Stimulated activated CD4-positive, alpha-beta T cell treated with anti-CD3 and anti-CD28 coated beads, Interleukin-4, amount 100 ng/mL, for 24 hours (primary cell): ENCODE results near the gene G6PD.
"Not testable (repeated sequence)": the region's sequence is repeated elsewhere in the genome, so short reads cannot be mapped to it uniquely, and the experiment has no call there.

Experiments used
- DNase-seq: peaks from one replicate; pipeline ENCODE4 v3.0.0-alpha.2; 2020

The G6PD gene

DNA sequence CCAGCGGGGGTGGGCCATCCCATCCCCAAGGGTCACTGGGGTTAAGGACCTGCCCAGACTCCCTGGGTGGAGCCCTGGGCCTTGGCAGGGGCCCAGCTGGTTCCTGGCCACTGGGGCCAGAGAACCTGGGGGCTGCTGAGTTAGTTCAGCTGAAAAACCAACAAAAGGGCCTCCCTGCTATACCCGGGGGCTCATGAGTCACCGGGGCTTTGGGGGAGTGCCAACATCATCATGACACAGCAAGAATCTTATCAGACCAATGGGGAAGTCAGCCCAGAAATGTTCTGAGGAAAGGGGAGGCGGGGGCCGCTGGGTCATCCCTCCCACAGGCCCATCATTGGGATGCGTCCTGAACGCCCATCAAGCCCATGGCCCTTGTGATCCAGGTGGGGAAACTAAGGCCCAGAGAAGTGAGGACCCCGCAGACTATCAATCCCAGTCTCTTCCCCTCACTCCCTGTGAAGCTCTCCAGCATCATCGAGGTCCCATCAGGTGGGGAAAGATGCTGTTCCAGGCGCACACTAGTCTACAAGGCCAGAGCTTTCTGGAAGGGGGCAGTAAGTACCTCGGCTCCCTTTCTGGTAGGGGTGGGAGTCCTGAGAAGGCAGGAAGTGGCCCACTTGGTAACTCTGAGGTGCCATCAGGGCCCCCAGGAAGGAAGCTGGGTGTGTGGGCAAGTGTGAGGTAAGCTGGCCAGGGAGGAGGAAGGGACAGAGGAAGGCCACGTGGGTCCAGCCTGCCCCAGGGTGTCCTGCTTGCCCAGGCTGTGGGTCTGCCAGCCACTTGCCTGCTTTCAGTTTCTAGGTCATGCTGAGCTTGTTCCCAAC lies 4.5 kb downstream of the G6PD start:
- peak; percentile 68 for DNase-seq

DNA sequence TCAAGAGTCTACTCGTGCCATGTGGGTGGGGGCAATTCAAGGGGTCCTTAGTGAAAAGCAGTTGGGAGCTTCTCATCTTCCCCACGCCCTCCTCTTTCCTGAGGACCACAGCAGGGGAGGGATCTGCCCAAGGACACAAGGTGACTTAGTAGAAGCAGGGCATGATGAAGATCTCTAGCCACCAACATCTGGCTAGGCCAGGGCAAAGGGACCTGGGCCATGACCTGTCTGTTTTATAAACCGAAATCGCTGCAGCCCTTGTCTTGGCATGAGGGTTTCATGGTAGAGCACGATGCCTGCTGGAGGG lies 5.1 kb downstream of the G6PD start:
- DNase-seq: no peak

DNA sequence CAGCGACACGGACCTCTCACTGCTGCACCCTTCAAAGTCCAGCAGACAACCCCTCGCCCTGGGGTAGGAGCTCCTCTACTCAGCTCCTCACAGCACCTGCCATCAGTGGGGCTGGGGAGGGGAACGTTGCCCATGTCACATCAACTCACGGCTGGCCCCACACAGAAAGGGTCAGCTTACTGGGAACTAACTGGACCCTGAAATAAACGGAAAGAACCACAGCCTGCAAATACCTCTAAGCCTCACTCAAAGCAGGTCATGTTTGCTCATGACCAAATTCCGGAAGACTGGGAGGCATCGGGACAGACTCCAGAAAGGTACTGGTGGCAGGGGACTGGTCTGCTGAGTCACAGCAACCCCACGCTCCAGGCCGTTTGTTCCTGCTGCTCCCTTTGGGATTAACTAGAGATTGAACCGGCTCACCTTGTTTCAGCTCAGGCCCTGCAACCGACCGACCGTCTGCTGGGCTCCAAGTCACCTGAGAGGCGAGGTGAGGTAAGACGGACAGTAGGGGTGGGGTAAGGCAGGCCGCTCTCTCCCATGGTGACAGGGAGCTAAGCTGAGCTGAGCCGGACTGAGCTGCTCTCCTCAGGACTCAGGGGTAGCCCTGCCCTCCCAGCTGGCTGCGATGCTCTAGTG lies 5.6 kb downstream of the G6PD start:
- no peak for DNase-seq

DNA sequence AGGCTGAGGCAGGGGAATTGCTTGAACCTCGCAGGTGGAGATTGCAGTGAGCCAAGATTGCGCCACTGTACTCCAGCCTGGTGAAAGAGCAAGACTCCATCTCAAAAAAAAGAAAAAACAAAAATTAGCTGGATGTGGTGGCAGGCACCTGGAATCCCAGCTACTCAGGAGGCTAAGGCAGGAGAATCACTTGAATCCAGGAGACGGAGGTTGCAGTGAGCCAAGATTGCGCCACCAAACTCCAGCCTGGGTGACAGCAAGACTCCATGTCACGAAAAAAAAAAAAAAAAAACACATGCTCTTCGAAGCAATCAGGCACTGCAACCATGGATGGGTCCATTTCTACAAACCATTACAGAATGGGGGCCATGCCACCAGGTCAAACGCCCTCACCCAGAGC lies 6.3 kb downstream of the G6PD start:
- DNase-seq: not testable (repeated sequence)

DNA sequence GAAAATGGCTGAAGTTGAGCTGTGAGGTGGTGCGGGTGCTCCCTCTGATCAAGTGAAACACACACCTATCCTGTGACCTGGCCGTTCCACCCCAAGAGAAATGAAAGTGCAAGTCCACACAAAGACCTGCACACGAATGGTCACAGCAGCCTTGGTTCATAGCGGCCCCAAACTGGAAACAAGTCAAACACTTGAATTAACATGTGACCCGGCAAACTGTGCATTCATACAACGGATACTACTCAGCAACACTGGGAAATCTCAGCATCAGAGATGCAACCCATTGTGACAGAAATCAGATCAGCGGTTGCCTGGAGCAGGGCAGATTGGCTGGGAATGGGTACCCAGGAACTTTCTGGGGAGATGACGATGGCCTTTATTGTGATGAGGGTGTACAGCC lies 7.6 kb downstream of the G6PD start:
- DNase-seq: no peak

DNA sequence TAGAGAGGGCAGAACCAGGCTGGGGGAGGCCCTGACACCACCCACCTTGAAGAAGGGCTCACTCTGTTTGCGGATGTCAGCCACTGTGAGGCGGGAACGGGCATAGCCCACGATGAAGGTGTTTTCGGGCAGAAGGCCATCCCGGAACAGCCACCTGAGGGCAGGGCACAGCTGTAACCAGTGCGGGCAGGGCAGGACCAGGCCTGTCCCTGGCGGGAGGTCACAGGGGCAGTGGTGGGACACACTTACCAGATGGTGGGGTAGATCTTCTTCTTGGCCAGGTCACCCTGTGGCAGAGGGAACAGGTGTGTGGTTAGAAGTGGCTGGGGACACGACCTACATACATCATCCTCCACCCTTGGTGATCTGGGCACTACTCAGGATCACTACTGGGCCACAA lies 10.8 kb downstream of the G6PD start:
- DNase-seq: no peak

DNA sequence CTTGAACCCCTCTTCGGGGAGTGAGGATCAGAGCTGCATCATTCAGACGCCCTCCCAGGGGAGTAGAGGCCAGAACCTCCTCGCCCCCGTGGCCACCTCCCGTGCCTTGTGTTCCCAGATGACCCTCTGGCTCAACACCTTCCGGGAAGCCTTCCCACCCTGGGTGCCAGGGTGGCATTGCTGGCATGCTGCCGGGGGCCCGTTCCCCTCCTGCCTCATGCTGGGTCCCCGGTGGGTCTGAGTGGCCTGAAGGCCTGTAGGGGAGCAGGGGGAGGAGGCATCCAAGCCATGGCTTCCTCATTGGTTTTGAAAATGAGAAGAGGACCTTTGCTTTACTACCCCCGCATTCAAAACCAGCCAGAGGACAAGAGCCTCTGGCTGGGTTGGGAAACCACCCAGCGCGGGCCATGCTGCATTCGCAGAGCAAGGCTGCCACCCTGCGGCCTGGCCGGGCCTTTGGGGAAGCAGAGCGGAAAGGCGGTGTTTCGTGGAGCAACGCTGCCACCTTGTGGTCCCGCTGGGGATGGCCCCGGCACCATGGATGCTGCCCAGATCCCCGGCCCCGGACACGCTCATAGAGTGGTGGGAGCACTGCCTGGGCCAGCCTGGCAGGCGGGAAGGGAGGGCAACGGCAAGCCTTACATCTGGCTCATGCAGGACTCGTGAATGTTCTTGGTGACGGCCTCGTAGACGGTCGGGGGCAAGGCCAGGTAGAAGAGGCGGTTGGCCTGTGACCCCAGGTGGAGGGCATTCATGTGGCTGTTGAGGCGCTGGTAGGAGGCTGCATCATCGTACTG lies 11.9 kb downstream of the G6PD start:
- peak; percentile 87 for DNase-seq

DNA sequence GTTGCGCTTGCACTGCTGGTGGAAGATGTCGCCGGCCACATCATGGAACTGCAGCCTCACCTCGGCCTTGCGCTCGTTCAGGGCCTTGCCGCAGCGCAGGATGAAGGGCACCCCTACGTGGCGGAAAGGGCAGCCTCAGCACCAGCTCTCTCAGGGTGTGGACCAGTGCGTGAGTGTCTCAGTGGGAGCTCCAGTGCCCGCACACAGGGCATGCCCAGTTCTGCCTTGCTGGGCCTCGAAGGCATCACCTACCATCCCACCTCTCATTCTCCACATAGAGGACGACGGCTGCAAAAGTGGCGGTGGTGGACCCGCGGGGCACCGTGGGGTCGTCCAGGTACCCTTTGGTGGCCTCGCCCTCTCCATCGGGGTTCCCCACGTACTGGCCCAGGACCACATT lies 14.0 kb downstream of the G6PD start:
- DNase-seq: no peak

DNA sequence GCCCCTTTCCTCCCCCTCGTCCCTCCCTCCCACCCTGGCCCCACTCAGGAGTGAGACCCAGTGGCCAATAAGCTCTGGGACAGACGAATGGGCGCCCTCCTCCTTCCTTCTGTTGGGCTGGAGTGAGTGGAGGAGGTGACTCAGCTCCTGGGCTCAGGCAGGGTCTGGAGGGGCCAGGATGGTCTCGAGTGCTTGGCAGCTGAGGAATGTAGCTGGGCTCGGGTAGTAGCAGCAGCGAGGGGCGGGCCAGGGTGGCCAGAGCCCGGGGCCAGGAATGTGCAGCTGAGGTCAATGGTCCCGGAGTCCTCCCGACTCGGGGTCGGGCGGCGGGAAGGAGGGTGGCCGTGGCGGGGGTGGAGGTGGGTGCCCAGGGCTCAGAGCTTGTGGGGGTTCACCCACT lies 15.0 kb downstream of the G6PD start:
- DNase-seq: no peak

DNA sequence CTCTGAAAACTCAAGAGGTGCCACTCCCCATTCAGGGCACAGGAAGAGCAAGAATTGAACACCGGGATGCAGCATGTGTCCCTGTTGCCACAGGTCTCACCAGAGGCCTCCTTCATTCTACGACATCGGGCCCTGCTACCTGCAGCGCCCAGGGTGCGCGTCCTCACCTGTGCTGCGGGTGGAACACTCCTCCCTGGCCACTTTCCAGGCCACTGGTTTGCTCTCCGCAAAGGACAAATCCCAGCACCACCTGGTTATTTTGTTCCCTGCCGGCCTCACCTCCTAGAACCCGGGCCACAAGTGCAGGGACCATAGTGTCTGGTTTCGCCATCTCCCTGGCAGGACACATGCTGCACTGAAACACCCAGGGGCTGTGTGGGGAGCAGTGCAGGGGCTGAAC lies 16.4 kb downstream of the G6PD start:
- no peak for DNase-seq

DNA sequence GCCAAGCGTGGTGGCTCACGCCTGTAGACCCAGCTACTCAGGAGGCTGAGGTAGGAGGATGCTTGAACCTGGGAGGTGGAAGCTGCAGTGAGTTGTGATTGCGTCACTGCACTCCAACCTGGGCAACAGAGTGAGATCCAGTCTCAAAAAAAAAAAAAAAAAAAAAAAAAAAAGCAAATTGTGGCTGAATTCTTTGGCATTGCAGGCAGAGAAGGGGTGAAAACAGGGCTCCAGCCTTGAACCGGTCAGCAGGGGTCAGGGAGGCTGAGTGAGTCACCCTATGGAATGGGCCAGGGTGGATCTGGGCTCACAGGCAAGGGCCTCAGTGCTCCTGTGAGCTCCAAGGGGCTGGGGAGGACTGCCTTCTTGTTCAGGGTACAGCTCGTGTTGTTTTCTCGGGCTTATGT lies 17.4 kb downstream of the G6PD start:
- DNase-seq: no peak

DNA sequence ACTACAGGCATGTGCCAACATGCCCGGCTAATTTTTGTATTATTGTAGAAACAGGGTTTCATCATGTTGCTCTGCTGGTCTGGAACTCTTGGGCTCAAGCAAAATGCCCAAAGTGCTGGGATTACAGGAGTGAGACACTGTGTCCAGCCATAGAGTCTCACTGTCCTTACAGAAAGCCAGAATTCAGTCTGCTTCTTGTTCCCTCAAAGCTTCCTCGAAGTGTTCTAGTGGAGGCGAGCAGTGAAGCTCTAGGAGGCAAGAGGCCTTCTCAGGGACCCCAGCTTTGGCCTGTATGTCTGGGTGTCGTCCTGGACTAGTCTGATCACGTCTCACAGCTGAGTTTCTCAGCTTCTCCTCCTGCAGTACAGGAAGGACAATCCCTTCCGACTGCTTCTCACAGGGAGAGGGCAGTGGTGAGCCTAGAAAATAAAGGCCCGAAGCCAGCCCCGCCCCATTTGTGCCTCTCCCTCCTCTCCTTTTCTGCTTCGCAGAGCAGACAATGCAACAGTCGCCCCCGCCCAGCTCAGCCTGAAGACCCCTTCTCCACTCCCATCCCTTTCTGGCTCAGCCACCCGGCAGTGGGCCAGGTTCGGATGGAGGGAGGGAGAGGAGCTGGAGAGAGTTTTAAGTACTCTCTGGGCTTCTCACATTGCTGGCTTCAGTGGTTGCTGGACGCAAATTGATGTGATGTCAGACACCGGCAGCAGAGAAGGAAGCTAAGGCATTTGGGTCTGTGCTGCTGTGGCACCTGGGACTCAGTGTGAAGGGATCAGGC lies 19.6 kb downstream of the G6PD start:
- peak; percentile 63 for DNase-seq

DNA sequence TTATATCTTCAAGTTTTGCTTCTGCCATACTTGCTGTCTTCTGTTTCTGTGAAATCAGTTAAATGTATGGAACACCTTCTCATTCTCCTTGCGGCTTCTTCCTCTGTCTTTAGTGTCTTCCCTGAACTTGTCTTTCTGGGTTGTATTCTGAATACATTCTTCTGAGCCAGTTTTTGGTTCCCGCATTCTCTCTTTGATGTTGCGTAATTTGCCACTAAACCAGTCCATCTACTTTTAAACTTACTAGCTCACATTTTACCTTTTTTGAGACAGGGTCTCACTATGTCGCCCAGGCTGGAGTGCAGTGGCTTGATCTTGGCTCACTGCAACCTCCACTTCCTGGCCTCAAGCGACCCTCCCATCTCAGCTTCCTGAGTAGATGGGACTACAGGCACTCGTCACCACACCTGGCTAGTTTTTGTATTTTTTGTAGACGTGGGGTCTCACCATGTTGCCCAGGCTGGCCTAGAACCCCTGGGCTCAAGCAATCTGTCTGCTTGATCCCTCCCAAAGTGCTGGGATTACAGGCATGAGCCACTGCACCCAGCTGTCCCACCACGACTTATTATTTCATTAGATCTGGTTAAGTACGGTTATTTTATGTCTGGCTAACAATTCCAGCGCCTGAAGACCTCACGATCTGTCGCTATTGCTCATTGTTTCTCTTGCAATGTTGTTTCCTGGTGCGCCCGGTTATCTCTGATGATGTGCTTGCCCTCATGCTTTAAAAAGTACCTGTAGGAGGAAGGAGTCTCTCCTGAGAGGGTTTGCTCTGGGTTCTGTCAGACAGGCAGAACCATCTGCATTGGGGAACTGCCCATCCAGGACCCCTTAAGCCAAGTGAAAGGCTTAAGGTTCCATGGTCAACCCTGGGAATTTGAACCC lies 20.8 kb downstream of the G6PD start:
- no peak for DNase-seq

DNA sequence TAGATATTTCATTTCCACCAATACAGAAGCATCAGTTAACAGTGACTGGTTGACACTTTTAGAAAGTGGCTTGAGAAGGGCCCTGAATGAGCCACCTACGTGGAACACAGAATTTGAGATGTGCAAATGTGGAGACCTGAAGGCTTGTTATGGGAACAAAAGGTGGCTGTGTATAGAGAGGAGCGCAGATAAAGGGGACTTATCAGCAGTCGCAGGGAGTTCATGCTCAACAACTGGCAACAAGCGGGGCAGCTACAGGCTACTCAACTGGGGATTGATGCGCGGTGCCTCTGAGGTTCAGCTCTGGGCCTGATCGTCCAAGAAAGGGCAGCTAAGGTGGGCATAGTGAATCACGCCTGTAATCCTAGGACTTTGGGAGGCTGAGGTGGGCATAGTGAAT lies 27.3 kb downstream of the G6PD start:
- DNase-seq: no peak

DNA sequence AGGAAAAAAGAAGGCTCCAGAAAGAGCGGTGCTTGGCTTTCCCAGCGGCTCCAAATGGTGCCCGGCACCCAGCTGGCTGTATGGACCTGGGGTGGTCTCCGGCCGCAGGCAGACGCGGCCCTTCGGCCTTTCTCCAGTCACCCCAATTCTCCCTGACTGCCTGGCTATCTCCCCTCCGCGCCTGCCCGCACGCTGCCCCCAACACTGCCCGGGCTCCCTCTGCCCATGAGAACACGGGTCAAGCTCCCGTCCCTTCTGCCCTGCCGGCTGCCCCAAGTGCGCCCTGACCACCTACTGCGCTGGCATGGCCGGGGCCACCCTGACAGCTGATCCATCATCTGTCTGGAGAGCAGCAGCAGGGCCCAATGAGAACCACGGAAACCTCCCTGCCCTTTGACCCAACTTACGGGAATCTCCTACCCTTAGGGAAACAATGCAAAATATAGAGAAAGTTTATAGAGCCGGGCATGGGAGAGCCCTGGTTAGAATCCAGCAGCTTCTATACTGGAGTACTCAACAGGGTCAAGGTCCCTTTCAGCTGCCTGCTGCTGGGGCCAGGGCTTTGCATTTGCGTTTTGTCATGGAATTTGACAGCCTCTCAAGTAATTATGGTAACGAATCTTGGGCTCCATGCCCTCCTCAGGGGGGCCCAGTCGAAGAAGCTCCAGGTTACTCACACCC lies 29.4 kb downstream of the G6PD start:
- DNase-seq: no peak

DNA sequence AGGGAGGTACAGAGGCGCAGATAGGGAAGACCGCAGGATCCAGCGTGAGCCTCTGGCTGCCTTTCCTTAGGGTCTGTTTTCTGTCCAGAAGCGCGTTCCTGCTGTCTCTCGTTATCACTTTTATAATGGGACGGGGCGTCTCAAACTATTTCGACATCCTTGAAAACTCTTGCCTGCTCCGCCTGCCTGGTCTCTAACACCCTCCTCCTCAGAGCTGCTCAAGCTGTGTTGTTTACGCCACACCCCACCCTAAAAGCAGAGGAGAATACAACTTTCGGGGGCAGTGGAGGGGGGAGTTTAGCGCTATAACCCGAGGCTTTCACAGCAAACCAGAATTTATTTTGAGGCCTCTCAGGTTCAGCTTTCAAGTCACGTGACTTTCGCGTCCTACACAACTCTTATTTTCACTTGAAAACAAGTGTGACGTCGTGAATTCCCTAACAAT lies 30.0 kb downstream of the G6PD start:
- no peak for DNase-seq

DNA sequence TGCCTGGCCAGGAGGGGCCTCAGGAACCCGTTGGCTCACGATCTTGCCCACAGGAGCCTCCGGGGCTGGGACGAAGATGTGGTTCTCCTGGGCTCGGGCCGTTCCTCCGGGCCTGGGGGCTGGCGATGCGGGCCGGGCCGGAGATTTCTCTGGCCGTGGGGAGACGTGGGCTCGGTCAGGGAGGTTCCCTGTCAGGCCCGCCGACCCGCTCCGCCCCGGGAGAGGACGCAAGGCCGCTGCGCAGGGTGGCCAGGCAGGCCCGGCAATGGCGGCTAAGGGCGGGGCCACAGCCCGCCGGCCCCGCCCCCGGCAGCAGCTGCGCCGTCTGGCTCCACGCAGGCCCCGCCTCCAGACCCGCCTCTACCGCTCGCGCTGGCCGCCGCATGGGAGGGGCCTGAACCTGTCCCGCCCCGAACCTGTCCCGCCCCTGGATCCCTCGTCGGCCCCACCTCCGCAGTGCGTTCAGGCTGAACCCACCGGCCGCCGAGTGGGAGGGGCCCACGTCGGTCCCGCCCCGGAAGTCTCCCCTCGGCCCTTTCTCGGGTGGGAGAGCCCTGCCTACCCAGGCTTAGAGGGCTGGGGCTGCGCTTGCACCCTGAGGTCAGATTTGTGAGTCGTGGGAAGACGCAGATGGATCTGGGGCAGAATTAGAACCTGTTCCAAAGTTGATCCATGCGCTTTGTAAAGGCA lies 30.5 kb downstream of the G6PD start, which contains the start of gene FAM3A:
Gene FAM3A, minus strand, starts transcription at position 267 of the 690 bp plus-strand sequence. CDS start 460 bp downstream, outside the sequence.
- DNase-seq: peak; percentile 91

DNA sequence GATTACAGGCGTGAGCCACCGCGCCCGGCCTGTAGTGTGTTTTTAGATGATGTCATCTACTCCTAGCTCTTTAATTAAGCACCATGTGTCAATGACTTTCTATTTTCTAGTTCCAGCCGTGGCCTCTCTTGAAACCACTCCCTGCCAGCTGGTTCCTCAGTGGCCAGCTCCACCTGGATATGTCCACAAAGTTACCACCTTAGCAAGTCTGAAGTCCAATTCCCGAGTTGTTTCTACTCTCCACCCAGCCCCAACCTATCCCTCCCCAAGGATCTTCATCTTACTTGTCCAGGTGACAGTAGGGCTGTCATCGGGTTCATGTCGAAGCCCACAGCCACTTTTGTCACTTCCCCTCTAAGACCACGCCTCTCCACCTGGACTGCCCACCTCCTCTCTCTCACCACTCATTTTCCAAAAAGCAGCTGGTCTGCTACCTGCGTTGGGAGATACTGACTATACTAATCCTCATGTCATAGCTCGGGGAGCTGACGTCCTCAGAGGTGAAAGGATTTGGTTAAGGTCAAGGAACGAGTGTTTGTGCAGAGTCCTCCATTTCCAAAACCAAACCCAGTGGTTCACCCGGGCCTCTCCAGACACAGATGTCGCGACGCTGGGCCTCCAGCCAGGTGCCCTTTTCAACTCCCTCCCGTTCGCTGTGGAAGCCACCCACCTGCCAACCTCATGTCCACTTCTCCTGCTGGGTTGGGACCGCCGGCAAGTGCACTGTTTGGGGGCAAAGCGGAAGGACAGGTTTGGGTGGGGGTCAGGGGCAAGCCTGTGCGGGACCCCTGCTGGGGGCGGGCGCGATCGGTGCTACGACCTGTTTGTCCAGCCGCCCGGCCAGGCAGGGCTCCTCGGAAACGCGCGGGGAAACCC lies 31.3 kb downstream of the G6PD start:
- peak; percentile 9 for DNase-seq

DNA sequence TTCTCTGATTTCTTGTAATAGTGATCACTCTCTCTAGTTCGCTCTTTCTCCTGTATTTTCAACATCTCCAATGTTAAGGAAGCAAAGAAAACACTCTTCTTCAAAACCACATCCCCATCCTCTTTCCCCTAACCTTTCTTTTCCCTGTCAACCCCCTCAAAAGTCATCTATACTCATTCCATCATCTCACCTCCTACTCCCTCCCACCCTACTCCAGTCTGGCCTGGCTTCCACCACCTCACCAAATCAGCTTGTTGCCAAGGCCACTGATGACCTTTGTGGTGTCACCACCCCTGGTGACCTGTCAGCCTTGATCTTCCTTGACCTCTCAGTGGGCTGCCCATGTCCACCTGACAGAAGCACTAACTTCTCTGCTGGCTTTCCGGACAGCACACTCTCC lies 32.9 kb downstream of the G6PD start:
- no peak for DNase-seq
